HG02571 (cell line): ENCODE measurements around the gene JOSD2.

Experiments
- ATAC-seq: cut with Tn5 transposase; IDR thresholded peaks from one replicate; pipeline ENCODE4 v1.9.1; 2021; ENCODE audit warnings: mild to moderate bottlenecking, moderate library complexity; ENCODE audit not compliant: unreplicated experiment

The JOSD2 gene

DNA sequence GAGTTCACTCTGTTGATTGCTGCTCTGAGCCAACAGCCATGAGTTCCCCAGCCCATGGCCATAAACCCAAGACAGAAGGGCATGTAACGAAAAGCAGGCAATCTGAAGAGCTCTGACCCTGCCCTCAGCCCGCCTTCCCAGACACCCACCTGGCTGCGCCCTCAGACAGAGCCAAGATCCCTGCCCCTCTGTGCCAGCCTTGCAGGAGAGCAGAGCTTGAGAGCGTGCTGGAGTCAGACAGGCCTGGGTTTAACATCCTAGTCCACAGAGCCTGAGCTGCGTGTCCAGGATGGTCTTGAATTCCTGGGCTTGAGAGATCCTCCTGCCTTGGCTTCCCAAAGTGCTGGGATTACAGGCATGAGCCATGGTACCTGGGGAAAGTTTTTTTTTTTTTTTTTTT lies 53.7 kb downstream of the JOSD2 start:
- ATAC-seq: no peak
